HepG2 (cell line): ENCODE results near the gene CIROP. TPM values are rescaled to one million over a fixed set of nuclear protein-coding genes. Genes with fewer than 3 reads are reported as not detected.

Experiments used
- CBX5 ChIP-seq: sonication (generic); formaldehyde crosslinking; IDR thresholded peaks from 2 replicates; pipeline ENCODE4 v1.4.0; 2020; ENCODE audit warnings: missing genetic modification reagents, borderline replicate concordance
- EED ChIP-seq: sonication (generic); formaldehyde crosslinking; IDR thresholded peaks from 2 replicates; pipeline ENCODE4 v1.5.0; 2020; ENCODE audit warnings: mild to moderate bottlenecking, missing genetic modification reagents
- IKZF4 ChIP-seq: sonication (generic); formaldehyde crosslinking; IDR thresholded peaks from 2 replicates; pipeline ENCODE4 v1.5.1; 2020; ENCODE audit warnings: borderline replicate concordance, mild to moderate bottlenecking, low read depth, missing genetic modification reagents; ENCODE audit errors: not compliant biosample characterization
- KAT7 ChIP-seq: IDR thresholded peaks from 2 replicates; pipeline ENCODE4 v1.6.1; 2018; ENCODE audit warnings: borderline replicate concordance, missing compliant biosample characterization
- MED1 ChIP-seq: sonication (generic); formaldehyde crosslinking; IDR thresholded peaks from 2 replicates; pipeline ENCODE4 v1.4.0; 2020; ENCODE audit warnings: missing genetic modification reagents
- MYC ChIP-seq: sonication (generic); formaldehyde crosslinking; IDR thresholded peaks from 2 replicates; pipeline ENCODE4 v1.9.0; 2021; ENCODE audit warnings: missing genetic modification reagents, borderline replicate concordance
- NRL ChIP-seq: sonication (generic); formaldehyde crosslinking; IDR thresholded peaks from 2 replicates; pipeline ENCODE4 v1.5.0; 2020; ENCODE audit warnings: missing genetic modification reagents, mild to moderate bottlenecking, moderate library complexity, borderline replicate concordance
- PCBP1 ChIP-seq: fragments of 200-400 bp; formaldehyde crosslinking; IDR thresholded peaks from 2 replicates; pipeline ENCODE4 v1.6.1; 2017; ENCODE audit warnings: mild to moderate bottlenecking, low read depth, low read length, borderline replicate concordance
- RBM22 ChIP-seq: fragments of 200-400 bp; formaldehyde crosslinking; optimal IDR thresholded peaks from 2 replicates; pipeline ENCODE3; 2017; ENCODE audit warnings: mild to moderate bottlenecking, low read length, moderate library complexity
- RXRB ChIP-seq: IDR thresholded peaks from 2 replicates; pipeline ENCODE4 v1.6.1; 2016; ENCODE audit warnings: borderline replicate concordance, missing genetic modification reagents, missing compliant biosample characterization
- SMC3 ChIP-seq: IDR thresholded peaks from 2 replicates; pipeline ENCODE4 v1.6.1; 2011; ENCODE audit warnings: low read length, improper control_type of control experiment
- TEAD3 ChIP-seq: optimal IDR thresholded peaks from 2 replicates; pipeline ENCODE3; 2016; ENCODE audit warnings: borderline replicate concordance
- ZBTB20 ChIP-seq: sonication (generic); formaldehyde crosslinking; IDR thresholded peaks from 2 replicates; pipeline ENCODE4 v1.8.1; 2023; ENCODE audit warnings: missing genetic modification reagents, low read depth, mild to moderate bottlenecking, borderline replicate concordance
- ZBTB38 ChIP-seq: sonication (generic); formaldehyde crosslinking; IDR thresholded peaks from 2 replicates; pipeline ENCODE4 v1.5.1; 2020; ENCODE audit warnings: mild to moderate bottlenecking, missing genetic modification reagents
- ZNF225 ChIP-seq: sonication (generic); formaldehyde crosslinking; IDR thresholded peaks from 2 replicates; pipeline ENCODE4 v1.4.0; 2020; ENCODE audit warnings: mild to moderate bottlenecking, missing genetic modification reagents
- ZNF350 ChIP-seq: sonication (generic); formaldehyde crosslinking; IDR thresholded peaks from 2 replicates; pipeline ENCODE4 v1.4.0; 2020; ENCODE audit warnings: mild to moderate bottlenecking, low read depth, missing genetic modification reagents, borderline replicate concordance
- ZNF589 ChIP-seq: sonication (generic); formaldehyde crosslinking; conservative IDR thresholded peaks from 2 replicates; pipeline ENCODE4 v1.8.0; 2022; ENCODE audit warnings: mild to moderate bottlenecking, moderate library complexity, missing genetic modification reagents
- ZNF614 ChIP-seq: IDR thresholded peaks from 2 replicates; pipeline ENCODE4 v1.6.1; 2018; ENCODE audit warnings: missing biosample characterization, missing genetic modification reagents, inconsistent platforms, borderline replicate concordance
- ZNF768 ChIP-seq: sonication (generic); formaldehyde crosslinking; IDR thresholded peaks from 2 replicates; pipeline ENCODE4 v1.4.0; 2020; ENCODE audit warnings: missing genetic modification reagents
- ZSCAN21 ChIP-seq: sonication (generic); formaldehyde crosslinking; IDR thresholded peaks from 2 replicates; pipeline ENCODE4 v1.8.0; 2022; ENCODE audit warnings: mild to moderate bottlenecking, missing genetic modification reagents, moderate library complexity, borderline replicate concordance
- polyA plus RNA-seq, 8 experiments: library from polyadenylated mRNA; depleted of rRNA in 3 of 8; stranded (reverse) in 7 of 8; unstranded in 1 of 8; fragments of >200 nt; fragmentation: Illumina TruSeq in 4 of 8; extraction: Trizol in 4 of 8; gene quantifications; 2 replicates each; pipeline versions ENCODE4 v1.2.1 to v1.2.3, GENCODE V29; 2011 to 2016; ENCODE audit warnings: low read depth in 4 of 8, missing spikeins in 1 of 8, mixed read lengths in 1 of 8; ENCODE audit not compliant: insufficient read depth in 1 of 8
- total RNA-seq, 5 experiments: library from RNA; depleted of rRNA; stranded (reverse); fragments of >200 nt; fragmentation: Illumina TruSeq; extraction: Trizol; gene quantifications; 2 replicates each; pipeline ENCODE4 v1.2.3, GENCODE V29; 2016; ENCODE audit warnings: low read depth in 1 of 5
- TF ChIP-seq, protein P1 (sequence below): sonication (generic); formaldehyde crosslinking; IDR thresholded peaks from 2 replicates; pipeline ENCODE4 v1.4.0; 2020; ENCODE audit warnings: mild to moderate bottlenecking, missing genetic modification reagents
- TF ChIP-seq, protein P2 (sequence below): sonication (generic); formaldehyde crosslinking; conservative IDR thresholded peaks from 2 replicates; pipeline ENCODE4 v1.8.1; 2023; ENCODE audit warnings: missing genetic modification reagents
- TF ChIP-seq, protein P3 (sequence below): sonication (generic); formaldehyde crosslinking; IDR thresholded peaks from 2 replicates; pipeline ENCODE4 v1.8.0; 2022; ENCODE audit warnings: mild to moderate bottlenecking, missing genetic modification reagents, borderline replicate concordance

CIROP gene
- total and polyA plus RNA-seq, 2 of the 13 experiments (the other 11 are each of a cell fraction or from before 2014, with no cell fraction given), result 0.07 TPM; not detected in 1

DNA sequence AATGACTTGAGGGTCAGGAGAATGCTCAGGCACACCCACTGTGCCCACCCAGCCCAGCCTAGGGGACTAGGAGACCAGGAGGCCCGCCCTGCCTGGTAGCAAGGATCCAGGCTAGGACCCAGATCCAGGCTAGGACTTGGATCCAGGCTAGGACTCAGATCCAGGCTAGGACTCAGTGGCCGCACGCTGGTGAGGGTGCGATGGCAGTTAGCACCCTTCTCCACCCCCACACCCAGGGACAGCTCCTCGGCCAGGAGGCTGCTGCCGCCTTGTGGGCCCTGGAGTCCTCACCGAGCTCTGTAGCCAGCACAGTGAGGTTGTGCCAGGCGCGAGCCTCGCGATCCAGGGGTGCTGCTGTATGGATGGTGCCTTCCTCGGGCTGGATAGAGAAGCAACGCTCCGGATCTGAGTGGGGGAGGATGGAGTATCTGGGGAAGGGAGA is 52.6 kb downstream of the CIROP start (continued):
- TF ChIP-seq, protein P1, sequence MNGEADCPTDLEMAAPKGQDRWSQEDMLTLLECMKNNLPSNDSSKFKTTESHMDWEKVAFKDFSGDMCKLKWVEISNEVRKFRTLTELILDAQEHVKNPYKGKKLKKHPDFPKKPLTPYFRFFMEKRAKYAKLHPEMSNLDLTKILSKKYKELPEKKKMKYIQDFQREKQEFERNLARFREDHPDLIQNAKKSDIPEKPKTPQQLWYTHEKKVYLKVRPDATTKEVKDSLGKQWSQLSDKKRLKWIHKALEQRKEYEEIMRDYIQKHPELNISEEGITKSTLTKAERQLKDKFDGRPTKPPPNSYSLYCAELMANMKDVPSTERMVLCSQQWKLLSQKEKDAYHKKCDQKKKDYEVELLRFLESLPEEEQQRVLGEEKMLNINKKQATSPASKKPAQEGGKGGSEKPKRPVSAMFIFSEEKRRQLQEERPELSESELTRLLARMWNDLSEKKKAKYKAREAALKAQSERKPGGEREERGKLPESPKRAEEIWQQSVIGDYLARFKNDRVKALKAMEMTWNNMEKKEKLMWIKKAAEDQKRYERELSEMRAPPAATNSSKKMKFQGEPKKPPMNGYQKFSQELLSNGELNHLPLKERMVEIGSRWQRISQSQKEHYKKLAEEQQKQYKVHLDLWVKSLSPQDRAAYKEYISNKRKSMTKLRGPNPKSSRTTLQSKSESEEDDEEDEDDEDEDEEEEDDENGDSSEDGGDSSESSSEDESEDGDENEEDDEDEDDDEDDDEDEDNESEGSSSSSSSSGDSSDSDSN (CRISPR knock-in tag), result peak; percentile 62
- peak; percentile 82; the same call in 1 of the 2 replicates for TF ChIP-seq ZBTB20
- TF ChIP-seq PCBP1, result 0 out of 2 replicates have a peak, but pooled peaks have one; percentile 33
- TF ChIP-seq SMC3, result peak; percentile 54; the same call in 1 of the 2 replicates
- TF ChIP-seq, protein P2, sequence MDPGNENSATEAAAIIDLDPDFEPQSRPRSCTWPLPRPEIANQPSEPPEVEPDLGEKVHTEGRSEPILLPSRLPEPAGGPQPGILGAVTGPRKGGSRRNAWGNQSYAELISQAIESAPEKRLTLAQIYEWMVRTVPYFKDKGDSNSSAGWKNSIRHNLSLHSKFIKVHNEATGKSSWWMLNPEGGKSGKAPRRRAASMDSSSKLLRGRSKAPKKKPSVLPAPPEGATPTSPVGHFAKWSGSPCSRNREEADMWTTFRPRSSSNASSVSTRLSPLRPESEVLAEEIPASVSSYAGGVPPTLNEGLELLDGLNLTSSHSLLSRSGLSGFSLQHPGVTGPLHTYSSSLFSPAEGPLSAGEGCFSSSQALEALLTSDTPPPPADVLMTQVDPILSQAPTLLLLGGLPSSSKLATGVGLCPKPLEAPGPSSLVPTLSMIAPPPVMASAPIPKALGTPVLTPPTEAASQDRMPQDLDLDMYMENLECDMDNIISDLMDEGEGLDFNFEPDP (CRISPR knock-in tag), result 0 out of 2 replicates have a peak, but pooled peaks have one; percentile 94
- peak; percentile 89 for TF ChIP-seq ZBTB38
- peak; percentile 64 for TF ChIP-seq IKZF4
- TF ChIP-seq, protein P3, sequence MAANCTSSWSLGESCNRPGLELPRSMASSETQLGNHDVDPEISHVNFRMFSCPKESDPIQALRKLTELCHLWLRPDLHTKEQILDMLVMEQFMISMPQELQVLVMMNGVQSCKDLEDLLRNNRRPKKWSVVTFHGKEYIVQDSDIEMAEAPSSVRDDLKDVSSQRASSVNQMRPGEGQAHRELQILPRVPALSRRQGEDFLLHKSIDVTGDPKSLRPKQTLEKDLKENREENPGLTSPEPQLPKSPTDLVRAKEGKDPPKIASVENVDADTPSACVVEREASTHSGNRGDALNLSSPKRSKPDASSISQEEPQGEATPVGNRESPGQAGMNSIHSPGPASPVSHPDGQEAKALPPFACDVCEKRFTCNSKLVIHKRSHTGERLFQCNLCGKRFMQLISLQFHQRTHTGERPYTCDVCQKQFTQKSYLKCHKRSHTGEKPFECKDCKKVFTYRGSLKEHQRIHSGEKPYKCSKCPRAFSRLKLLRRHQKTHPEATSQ (CRISPR knock-in tag), result 0 out of 2 replicates have a peak, but pooled peaks have one; percentile 48
- peak; percentile 29; the same call in 1 of the 2 replicates for TF ChIP-seq RXRB (CRISPR knock-in tag)
- TF ChIP-seq MYC (CRISPR knock-in tag), result peak; percentile 63
- peak; percentile 10; the same call in 1 of the 2 replicates for TF ChIP-seq ZNF350
- TF ChIP-seq CBX5, result 0 out of 2 replicates have a peak, but pooled peaks have one; percentile 16
- TF ChIP-seq NRL (CRISPR knock-in tag), result peak; percentile 59
- peak; percentile 13; the same call in 1 of the 2 replicates for TF ChIP-seq ZNF614
- 0 out of 2 replicates have a peak, but pooled peaks have one; percentile 57 for TF ChIP-seq EED (CRISPR knock-in tag)
- TF ChIP-seq RBM22, result no peak
- peak; percentile 56 for TF ChIP-seq TEAD3
- TF ChIP-seq ZNF589 (CRISPR knock-in tag), result no peak
- TF ChIP-seq ZSCAN21 (CRISPR knock-in tag), result peak; percentile 23; the same call in 1 of the 2 replicates
- 0 out of 2 replicates have a peak, but pooled peaks have one; percentile 19 for TF ChIP-seq MED1 (CRISPR knock-in tag)
- peak; percentile 78; the same call in 1 of the 2 replicates for TF ChIP-seq ZNF225 (CRISPR knock-in tag)
- TF ChIP-seq ZNF768, result peak; percentile 63; the same call in 1 of the 2 replicates
- no peak for TF ChIP-seq KAT7 (CRISPR knock-in tag)
